Heart left ventricle (tissue), 16 donors: Measurements from ENCODE around the gene LPCAT1. TPM values are rescaled to one million over a fixed set of nuclear protein-coding genes. Genes with fewer than 3 reads are reported as not detected.

Source experiments
- ATAC-seq, 4 donors: fragments of 200-7000 bp; cut with Tn5 transposase; one replicate each; pipeline ENCODE4 v1.9.1; 2020 to 2022; ENCODE audit warnings: moderate library complexity in 4 of 4, mild to moderate bottlenecking in 3 of 4, moderate number of reproducible peaks in 1 of 4
- DNase-seq, 5 donors: peaks; one replicate each; pipeline ENCODE4 v3.0.0-alpha.2; 2020
- H3K27ac ChIP-seq, 12 donors: fragments of 200-600 bp; sonication (generic) in 4 of 12; one replicate each; pipeline versions ENCODE4 v1.5.0 to v1.8.0; 2016 to 2022; ENCODE audit warnings: mild to moderate bottlenecking in 2 of 12
- H3K27me3 ChIP-seq, 9 donors: fragments of 200-600 bp; sonication (generic) in 2 of 9; one replicate each; pipeline versions ENCODE4 v1.5.1 to v1.8.0; 2016 to 2022; ENCODE audit warnings: mild to moderate bottlenecking in 3 of 9
- H3K36me3 ChIP-seq, 9 donors: fragments of 200-600 bp; sonication (generic) in 2 of 9; one replicate each; pipeline versions ENCODE4 v1.5.0 to v1.8.0; 2018 to 2022; ENCODE audit warnings: mild to moderate bottlenecking in 2 of 9
- H3K4me1 ChIP-seq, 12 donors: fragments of 200-600 bp; sonication (generic) in 4 of 12; one replicate each; pipeline versions ENCODE4 v1.5.0 to v1.8.0; 2016 to 2022; ENCODE audit warnings: mild to moderate bottlenecking in 3 of 12
- H3K4me3 ChIP-seq, 12 donors: fragments of 200-600 bp; sonication (generic) in 4 of 12; one replicate each; pipeline versions ENCODE4 v1.5.0 to v1.8.0; 2017 to 2022; ENCODE audit warnings: mild to moderate bottlenecking in 9 of 12, moderate library complexity in 4 of 12
- H3K9me3 ChIP-seq, 12 donors: fragments of 200-600 bp; sonication (generic) in 4 of 12; one replicate each; pipeline versions ENCODE4 v1.5.0 to v1.8.0; 2016 to 2022; ENCODE audit warnings: mild to moderate bottlenecking in 1 of 12
- POLR2A ChIP-seq, 2 donors: fragments of 450-650 bp; IDR thresholded peaks; one replicate each; pipeline ENCODE4 v1.6.1; 2017; ENCODE audit warnings: antibody characterized with exemption in 2 of 2, mild to moderate bottlenecking in 2 of 2, moderate library complexity in 2 of 2
- WGBS, 4 donors: extraction: QIAGEN DNeasy Blood & Tissue Kit in 2 of 4; methylation state at CpG; one replicate each; pipeline versions ENCODE4 v1.1.5 to v1.1.7; 2013 to 2018; 5-methylcytosine and 5-hydroxymethylcytosine counted together
- intact Hi-C, 10 donors: fragments of 100-400 bp; cut with DNase I; formaldehyde crosslinking; loops; one replicate each; pipeline versions ENCODE4 v1.11.1 to v1.14.2; 2022
- polyA plus RNA-seq, 2 donors: library from polyadenylated mRNA; stranded (reverse); fragments of 200-250 nt; gene quantifications; one replicate each; pipeline ENCODE4 v1.2.3, GENCODE V29; 2013
- total RNA-seq, 9 donors: library from RNA; depleted of rRNA in 2 of 9; stranded (reverse); fragments of >200 nt in 2 of 9; fragmentation: NEBNext Ultra II Directional in 3 of 9; extraction: Animal tissue kit (Norgen Biotek cat#: 25700) in 3 of 9; gene quantifications; one replicate each; pipeline versions ENCODE4 v1.1.0 to v1.2.4, GENCODE V29; 2016 to 2023
- TF ChIP-seq, protein P1 (sequence below), 12 donors: fragments of 200-600 bp; sonication (generic) in 4 of 12; IDR thresholded peaks; one replicate each; pipeline versions ENCODE4 v1.5.0 to v1.8.0; 2018 to 2022; ENCODE audit warnings: antibody characterized with exemption in 12 of 12, mild to moderate bottlenecking in 5 of 12
- donor health status: ischemic (EF 13 %, LVEDD 7.1; RV severe dilation, severe dysfunction).
- donor health status: healthy with polysubstance abuse.
- donor health status: DM: no; HTN: yes; CAD: no.
- donor health status: DM: no; HTN: no; CAD: no.
- donor health status: ischemic (EF 25% LVEDD 6.9; RV normal size, moderate dysfunction).
- donor health status: ischemic (EF 25% LVEDD 5.7; RV mildly dilated, moderate dysfunction).
- donor health status: healthy.
- donor health status: DM: yes; HTN: yes; CAD: no.
- donor health status: ischemic (EF 35%, LVEDD 5.7; RV mildly dilated, moderate dysfunction).
- donor health status: nonischemic (EF 11% LVEDD 7.7; RV severe dilation, severe dysfunction).
- donor health status: DM: yes; HTN: yes; CAD: no.
- donor health status: PGD.
- donor health status: ischemic (EF 29% LVEDD 5.4; RV normal size, mild dysfunction).
- donor health status: nonischemic (EF 23%, LVEDD 6.1; RV moderate dilation, normal function).

The LPCAT1 gene
- total and polyA plus RNA-seq, 11 donors = 8.2 to 30.6 (median 9.9) TPM

DNA sequence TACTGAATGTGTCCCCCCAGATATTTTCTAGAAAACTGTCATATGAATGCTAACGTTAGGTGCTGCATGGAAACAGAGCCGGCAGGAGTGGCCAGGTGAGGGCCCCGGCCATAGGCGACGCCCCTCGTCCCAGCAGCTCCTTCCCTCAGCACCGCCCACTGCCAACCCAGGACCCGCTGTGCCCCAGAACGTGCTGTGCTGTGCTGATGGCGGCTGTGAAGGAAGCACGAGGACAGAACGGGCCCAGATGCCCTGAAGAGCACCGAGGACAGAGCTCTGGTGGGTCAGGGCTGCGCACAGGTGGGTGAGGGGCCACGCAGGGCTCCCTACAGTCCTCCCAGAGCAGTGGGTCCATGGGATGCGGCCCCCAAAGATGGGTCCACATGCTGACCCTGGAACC lies 30.3 kb downstream of the LPCAT1 start:
- DNase-seq (no peak), ATAC-seq (no peak)
- TF ChIP-seq POLR2A (IDR thresholded peaks at IDR 0.05) = no peak
- TF ChIP-seq, protein P1, sequence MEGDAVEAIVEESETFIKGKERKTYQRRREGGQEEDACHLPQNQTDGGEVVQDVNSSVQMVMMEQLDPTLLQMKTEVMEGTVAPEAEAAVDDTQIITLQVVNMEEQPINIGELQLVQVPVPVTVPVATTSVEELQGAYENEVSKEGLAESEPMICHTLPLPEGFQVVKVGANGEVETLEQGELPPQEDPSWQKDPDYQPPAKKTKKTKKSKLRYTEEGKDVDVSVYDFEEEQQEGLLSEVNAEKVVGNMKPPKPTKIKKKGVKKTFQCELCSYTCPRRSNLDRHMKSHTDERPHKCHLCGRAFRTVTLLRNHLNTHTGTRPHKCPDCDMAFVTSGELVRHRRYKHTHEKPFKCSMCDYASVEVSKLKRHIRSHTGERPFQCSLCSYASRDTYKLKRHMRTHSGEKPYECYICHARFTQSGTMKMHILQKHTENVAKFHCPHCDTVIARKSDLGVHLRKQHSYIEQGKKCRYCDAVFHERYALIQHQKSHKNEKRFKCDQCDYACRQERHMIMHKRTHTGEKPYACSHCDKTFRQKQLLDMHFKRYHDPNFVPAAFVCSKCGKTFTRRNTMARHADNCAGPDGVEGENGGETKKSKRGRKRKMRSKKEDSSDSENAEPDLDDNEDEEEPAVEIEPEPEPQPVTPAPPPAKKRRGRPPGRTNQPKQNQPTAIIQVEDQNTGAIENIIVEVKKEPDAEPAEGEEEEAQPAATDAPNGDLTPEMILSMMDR (IDR thresholded peaks at IDR 0.05) = no peak
- WGBS, 4 donors = 86 to 98% (median 95%) methylated on average over 10 to 16 of the region's 16 CpGs
- Histone ChIP-seq H3K9me3 (no peaks in the 10 kb centered on the region), H3K27me3 (no peaks in the 10 kb centered on the region), H3K36me3 (peaks cover 0 to 56% (median 39%) of the 10 kb centered on the region in 9 donors), H3K27ac (no peak overlapping the region), H3K4me3 (no peak overlapping the region), H3K4me1 (peaks cover 0 to 54% (median 0%) of the 10 kb centered on the region in 12 donors)
- intact Hi-C loops = loop anchor here in 2 of 10 donors (10.0 kb wide), 2 partner anchors 61 to 141 kb away; no protein-coding TSS in a partner anchor

DNA sequence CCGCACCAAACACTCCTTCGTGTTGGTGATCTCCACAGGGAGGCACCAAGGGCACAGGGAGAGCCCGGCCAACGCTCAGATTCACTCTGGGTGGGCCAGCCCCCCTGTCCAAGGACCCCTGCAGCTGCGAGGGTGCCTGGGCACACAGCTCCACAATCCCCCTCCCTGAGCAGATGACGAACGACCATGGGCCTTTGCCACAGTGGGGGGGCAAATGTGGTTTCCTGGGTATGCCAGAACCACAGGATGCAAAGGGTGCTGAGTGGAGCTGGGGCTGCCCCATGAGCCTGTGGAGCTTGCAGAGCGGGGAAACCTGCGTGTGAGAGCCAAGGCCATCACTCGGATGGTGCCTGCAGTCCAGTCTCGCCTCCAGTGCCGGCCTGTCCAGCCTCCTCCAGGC lies 31.0 kb downstream of the LPCAT1 start:
- 82 to 91% (median 88%) methylated on average over 7 to 12 of the region's 12 CpGs for WGBS, 4 donors
- TF ChIP-seq, protein P1 (IDR thresholded peaks at IDR 0.05) = no peak
- no peak for TF ChIP-seq POLR2A (IDR thresholded peaks at IDR 0.05)
- Histone ChIP-seq H3K27me3 (no peaks in the 10 kb centered on the region), H3K4me1 (peaks cover 0 to 48% (median 0%) of the 10 kb centered on the region in 12 donors), H3K9me3 (no peaks in the 10 kb centered on the region), H3K36me3 (peaks cover 0 to 63% (median 45%) of the 10 kb centered on the region in 9 donors), H3K27ac (no peak overlapping the region), H3K4me3 (no peak overlapping the region)
- DNase-seq = no peak
- intact Hi-C loops = loop anchor here in 2 of 10 donors (10.0 kb wide), 2 partner anchors 62 to 142 kb away; no protein-coding TSS in a partner anchor
- no peak for ATAC-seq

DNA sequence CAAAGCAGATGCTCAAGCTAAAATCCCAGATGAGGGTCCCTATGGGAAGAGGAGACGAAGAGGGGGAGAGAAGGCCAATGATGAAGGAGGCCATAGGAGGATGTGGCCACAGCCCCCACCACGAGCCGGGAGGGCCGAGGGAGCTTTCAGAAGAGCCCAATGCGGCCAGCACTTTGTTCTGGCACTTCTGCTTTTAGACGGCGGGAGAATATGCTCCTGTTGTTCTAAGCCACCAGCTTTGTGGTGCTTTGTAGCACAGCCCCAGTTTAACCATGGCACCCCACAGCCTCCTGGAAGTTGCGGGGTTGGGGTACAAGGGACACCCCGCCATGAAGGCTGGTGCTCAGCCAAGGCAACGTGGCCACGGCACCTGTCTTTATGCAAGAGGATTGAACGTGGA lies 33.4 kb downstream of the LPCAT1 start:
- H3K36me3 ChIP-seq = peaks cover 0 to 87% (median 61%) of the 10 kb centered on the region in 9 donors
- no peak overlapping the region for H3K4me3 ChIP-seq
- H3K9me3 ChIP-seq = no peaks in the 10 kb centered on the region
- intact Hi-C loops = loop anchor here in 2 of 10 donors (10.0 kb wide), 2 partner anchors 64 to 144 kb away; no protein-coding TSS in a partner anchor
- TF ChIP-seq, protein P1 (IDR thresholded peaks at IDR 0.05) = no peak
- no peak for DNase-seq
- WGBS, 4 donors = 88 to 92% (median 91%) methylated on average over 12 of the region's 12 CpGs
- no peak for ATAC-seq
- peaks cover 0 to 24% (median 0%) of the 10 kb centered on the region in 12 donors for H3K4me1 ChIP-seq
- peak overlapping the region in 1 of 12 donors; percentile 64 for H3K27ac ChIP-seq
- H3K27me3 ChIP-seq = no peaks in the 10 kb centered on the region

DNA sequence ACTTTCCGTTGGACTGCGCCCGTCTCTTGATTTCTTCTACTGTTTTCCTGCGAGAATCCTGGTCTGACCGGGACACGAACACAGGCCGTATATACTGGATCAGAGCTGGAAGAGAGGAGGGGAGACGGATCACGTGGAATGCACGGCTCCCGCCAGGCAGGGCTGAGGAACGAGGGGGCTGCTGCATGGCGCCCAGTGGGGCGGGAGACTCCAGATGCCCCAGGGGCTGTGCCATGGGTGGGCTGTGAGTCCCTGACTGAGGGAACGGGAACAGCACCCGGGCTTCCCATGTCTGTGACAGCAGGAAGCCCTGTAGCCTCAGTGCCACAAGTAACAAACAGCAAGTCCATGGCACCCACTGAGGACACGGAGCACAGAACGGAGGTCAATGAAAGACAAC lies 34.0 kb downstream of the LPCAT1 start:
- Histone ChIP-seq H3K9me3 (no peaks in the 10 kb centered on the region), H3K4me1 (peaks cover 0 to 23% (median 0%) of the 10 kb centered on the region in 12 donors), H3K36me3 (peaks cover 0 to 89% (median 59%) of the 10 kb centered on the region in 9 donors), H3K27me3 (no peaks in the 10 kb centered on the region), H3K4me3 (no peak overlapping the region), H3K27ac (peak overlapping the region in 1 of 12 donors; percentile 18)
- intact Hi-C loops = loop anchor here in 2 of 10 donors (10.0 kb wide), 3 partner anchors 65 to 155 kb away; no protein-coding TSS in a partner anchor
- WGBS, 4 donors = 94 to 97% (median 96%) methylated on average over 18 of the region's 18 CpGs
- TF ChIP-seq, protein P1 (IDR thresholded peaks at IDR 0.05) = no peak
- TF ChIP-seq POLR2A (IDR thresholded peaks at IDR 0.05) = no peak
- DNase-seq = no peak
- ATAC-seq = no peak
